GM12801 (cell line): ENCODE data around the gene HMCES.

Experiments used
- TF ChIP-seq, protein P1 (sequence below): IDR thresholded peaks from one replicate; pipeline ENCODE4 v1.5.1; 2011; ENCODE audit warnings: control low read depth; ENCODE audit not compliant: insufficient read length; ENCODE audit errors: extremely low read depth

HMCES gene

DNA sequence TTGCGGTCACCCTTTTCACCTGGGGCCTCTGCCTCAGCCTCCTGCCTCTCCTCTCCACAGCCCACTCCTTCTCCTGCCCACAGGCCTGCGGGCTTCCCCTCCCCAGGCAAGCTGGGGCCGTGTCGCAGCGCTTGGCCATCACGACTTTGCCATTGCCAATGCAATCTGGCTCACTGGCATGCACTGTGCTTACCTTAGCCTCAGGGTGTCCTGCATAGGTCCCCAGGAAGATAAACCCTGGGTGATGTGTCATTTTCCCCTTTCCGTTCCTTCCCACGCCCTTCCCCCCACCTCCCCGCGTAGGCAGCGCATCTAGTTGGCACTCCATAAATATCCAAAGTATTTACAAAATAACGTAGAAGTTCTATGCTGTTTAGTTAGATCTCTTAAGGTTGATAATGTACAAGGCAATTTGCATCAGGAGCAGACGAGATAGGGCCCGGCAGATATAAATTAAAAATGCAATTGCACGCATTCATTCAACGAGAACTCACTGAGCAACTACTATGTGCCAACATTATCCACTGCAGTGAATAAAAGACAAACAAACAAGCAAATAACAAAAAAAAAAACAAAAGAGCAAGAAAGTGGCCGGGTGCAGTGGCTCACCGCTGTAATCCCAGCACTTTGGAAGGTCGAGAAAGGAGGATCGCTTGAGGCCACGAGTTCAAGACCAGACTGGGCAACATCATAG, 30.2 kb upstream of the HMCES start:
- TF ChIP-seq, protein P1, sequence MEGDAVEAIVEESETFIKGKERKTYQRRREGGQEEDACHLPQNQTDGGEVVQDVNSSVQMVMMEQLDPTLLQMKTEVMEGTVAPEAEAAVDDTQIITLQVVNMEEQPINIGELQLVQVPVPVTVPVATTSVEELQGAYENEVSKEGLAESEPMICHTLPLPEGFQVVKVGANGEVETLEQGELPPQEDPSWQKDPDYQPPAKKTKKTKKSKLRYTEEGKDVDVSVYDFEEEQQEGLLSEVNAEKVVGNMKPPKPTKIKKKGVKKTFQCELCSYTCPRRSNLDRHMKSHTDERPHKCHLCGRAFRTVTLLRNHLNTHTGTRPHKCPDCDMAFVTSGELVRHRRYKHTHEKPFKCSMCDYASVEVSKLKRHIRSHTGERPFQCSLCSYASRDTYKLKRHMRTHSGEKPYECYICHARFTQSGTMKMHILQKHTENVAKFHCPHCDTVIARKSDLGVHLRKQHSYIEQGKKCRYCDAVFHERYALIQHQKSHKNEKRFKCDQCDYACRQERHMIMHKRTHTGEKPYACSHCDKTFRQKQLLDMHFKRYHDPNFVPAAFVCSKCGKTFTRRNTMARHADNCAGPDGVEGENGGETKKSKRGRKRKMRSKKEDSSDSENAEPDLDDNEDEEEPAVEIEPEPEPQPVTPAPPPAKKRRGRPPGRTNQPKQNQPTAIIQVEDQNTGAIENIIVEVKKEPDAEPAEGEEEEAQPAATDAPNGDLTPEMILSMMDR: no peak

DNA sequence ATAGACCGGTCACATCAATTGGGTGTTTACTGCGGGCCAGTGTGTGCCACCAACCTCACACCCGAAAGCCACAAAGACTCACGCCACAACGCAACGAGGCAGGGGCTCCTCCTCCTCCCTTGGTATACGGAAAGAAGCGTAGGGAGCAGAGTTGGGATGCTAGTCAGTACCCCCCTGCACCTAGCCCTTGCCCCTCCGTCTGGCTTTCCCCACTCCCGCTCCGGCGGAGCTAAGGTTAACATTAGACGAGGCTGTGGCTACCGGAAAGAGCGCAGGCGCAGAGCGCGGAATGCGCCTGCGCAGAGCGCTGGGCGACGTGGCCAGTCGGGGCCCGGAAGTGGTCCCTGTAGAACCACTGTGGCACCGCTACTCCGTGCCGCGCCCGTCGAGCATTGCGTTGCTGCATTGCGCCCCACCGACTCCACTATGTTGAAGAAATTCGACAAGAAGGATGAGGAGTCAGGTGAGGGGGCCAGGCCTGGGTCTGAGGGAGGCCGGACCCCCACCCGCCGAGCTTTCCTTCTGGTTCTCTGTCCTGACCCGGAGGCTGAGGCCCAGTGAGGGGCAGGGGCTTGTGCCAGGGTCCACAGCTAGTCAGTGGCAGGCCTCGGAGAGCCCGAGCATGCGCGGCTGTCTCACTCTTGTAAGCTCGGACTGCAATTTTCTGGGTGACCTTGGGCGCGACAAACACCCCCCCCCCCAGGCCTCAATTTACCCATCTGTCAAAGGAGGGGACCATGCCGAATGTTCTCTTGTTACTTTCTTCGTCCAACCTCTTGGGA, 29.2 kb upstream of the HMCES start, which contains the start of gene COPG1:
Gene COPG1 (plus strand): TSS at position 323 of the 782 bp plus-strand sequence. CDS start 104 bp downstream, at position 427.
- TF ChIP-seq, protein P1: no peak

DNA sequence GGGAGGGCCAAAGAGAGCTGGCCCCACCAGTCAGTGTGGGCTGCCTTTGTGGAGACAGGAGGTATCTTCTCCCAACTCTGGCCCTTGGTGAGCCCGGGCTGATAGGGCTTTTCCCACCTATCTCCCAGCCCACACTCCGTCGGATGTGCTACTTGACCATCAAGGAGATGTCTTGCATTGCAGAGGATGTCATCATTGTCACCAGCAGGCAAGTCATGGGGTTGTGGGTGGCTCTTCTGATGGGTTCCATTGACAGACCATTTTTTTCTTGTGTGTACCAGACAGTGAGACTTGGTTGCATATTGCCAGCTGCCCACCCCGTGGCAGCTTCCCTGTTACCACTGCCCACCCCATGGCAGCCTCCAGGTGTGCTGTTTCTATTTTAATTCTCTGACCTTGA, 25.9 kb upstream of the HMCES start:
- TF ChIP-seq, protein P1: no peak

DNA sequence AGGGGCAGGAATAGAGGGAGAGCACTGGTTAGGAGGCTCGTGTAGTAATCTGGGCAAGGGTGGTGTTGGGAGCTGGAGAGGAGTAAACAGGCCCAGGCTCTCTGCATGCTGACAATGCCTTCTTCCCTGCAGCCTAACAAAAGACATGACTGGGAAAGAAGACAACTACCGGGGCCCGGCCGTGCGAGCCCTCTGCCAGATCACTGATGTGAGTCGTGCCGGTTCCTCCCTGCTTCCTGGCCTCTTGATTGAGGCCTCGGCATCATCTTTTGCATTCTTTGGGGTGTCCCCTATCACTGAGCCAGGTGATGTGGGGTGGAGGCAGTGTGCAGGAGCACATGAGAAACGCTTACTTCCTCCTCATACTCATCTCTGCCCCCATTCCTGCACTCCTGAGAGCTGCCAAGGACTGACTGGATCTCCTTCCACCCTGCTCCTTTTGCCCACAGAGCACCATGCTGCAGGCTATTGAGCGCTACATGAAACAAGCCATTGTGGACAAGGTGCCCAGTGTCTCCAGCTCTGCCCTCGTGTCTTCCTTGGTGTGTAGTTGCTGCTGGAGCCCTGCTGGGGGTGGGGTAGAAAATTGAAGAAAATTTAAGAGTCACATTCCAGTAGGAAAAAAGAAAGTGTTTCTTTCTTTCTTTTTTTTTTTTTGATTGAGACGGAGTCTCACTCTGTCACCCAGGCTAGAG, 24.0 kb upstream of the HMCES start:
- TF ChIP-seq, protein P1: no peak

DNA sequence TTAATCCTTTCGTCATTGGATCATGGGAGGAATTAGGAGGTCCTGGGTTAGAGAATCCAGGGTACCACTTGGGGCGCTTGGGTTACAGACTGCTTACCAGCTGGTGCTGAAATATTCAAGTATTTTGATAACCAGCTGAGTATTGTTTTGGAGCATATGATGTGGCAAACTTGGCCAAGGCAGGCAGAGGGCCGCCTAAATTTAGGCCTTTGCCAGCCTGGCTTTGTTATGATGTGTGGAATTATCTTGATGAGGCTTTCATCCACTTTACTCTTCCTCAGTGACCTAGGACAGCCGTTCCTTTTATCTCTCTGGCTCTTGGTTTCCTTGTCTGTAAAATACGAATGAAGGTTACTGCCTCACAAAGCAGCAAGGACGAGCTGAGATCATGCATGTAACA, 22.4 kb upstream of the HMCES start:
- TF ChIP-seq, protein P1: no peak

DNA sequence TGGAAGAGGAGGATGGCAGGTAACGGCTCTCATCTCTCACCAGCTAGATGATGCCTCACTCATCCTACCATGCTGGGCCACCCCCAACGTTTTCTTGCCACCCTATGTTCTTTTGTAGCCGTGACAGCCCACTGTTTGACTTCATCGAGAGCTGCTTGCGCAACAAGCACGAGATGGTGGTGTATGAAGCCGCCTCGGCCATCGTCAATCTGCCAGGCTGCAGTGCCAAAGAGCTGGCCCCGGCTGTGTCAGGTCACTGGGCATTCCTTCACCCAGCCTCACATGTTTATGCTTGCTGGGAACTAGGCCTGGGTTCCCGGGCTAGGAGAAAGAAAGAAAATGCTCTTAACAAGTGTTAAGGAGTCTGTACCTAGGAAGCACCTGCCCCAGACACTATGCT, 21.1 kb upstream of the HMCES start:
- TF ChIP-seq, protein P1: no peak
